Midbrain (tissue), 1 donor: ENCODE measurements around the gene FTCDNL1.

ENCODE experiments used
- DNase-seq: peaks from one replicate; lab custom pipeline; 2025; lab: John Stamatoyannopoulos, UW

FTCDNL1 gene

DNA sequence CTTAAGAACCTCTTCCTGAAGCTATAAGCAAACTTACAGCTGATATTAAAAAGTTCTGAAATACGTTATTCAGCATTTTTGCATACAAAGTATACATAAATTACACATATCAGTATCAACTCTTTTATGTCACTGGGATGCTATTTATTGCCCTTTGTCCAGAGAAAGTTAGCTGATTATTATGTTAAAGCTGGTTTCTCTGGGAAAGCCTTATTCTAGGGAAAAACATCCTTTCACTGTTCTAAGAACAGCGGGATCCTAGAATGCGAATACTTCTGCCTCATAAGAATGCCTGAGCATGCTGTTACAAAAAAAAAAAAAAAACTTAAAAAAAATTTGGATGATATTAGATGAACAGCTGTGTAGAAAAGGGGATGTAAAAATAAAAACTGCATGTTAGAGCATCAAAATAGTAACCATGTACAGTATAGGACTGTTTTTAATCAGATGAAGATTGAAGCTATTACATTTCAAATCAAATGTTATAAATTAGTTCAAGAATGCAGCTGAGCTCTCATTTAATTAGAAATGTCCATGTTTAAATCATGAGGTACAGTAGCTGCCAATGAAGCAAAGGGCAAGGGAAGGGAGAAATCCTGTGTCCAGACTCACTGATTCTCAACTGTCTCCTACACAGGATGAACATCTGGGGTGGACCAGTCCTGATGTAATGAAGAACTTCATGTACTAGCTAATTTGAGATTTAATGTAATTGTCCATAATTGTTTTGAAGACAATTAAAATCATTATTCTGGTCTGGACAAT, 8.2 kb downstream of the FTCDNL1 start:
- DNase-seq, result no peak

DNA sequence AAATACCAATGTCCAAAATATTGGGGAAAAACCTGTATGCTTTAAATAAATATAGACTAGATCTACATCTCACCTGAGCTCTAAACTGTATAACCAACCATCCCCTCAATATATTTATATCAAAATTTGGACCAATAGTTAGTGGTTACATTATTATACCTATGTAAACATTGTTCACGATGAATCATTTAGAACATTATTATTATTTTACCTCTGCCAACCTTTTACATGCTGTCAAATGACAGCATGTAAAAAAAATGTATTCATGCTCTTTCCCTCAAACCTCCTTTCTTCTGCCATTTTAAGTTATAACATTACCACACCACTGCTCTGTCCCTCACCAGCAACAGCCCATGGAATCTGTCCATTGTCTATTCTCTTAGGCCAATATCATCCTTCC, 9.6 kb downstream of the FTCDNL1 start:
- DNase-seq, result no peak

DNA sequence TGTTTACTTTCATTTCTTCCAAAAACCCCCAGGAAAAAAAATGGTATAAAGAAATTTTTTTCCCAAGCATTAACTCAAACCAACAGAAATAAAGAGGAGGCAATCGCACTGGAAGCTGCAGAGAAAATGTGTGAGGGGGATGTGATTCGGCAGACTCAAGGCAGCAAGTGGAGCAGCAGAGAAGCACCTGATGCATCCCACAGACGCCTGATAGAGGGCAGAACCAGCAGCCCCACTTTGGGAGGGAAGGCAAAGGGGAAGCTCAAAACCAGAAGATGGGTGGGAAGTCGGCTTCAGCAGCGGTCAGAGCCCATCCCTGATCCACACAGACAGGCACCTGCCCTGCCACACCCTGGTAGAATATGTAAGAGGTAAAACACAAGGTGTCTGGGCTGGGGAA, 12.6 kb downstream of the FTCDNL1 start:
- DNase-seq, result no peak

DNA sequence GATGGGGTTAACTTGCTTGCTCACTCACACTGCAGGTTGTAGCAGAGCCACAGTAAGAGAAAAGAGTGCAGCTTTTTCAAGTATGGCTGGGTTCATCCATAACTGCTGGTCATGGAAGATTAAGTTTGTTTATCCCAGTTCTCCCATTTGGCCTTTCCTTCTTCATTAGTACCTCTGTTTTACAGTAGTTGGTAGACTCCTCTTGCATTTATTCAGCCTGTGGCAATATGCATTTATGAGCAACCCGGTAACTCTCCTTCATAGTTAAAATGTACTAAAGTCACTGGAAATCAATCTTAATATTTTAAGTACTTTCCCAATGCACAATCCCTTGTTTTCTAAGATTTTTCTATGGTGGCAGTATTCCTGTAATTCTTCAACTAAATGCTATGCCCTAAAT, 14.0 kb downstream of the FTCDNL1 start:
- DNase-seq, result no peak

DNA sequence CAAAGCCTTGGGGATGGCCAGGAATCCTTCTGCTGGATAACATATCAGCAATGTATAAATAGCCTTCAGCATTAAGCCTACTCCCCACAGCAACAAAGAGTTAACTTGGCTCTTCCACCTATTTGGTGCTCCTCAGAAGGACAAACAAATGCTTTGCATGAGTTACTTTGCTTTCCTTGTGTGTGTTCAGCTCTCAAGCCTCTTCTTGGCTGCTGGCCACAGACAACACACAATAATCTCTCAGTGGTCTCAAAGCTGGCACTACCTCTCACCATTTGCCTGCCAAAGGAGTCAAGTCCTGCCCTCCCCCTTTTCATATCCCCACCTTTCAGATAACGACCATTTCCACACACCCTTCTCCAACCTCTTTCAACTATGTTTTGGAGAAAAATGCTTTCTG, 17.5 kb downstream of the FTCDNL1 start:
- DNase-seq, result peak; percentile 69

DNA sequence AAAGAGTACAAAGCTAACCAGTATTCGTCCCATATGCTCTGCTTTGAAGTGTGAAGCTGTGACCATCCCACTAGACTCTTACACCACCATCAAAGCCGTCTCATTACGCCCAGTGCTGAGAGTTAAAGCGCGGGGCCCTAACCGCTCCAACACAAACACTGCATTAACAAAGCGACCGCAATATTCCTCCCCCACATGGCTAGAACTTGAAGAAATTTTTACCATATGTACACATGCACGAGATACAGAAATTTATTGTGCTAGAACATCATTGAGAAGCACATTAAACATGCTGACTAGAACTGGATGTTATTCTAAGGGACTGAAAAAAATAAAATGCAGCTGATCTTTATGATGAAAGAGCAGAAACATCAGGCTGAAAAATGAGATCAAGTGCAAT, 20.5 kb downstream of the FTCDNL1 start:
- peak; percentile 18 for DNase-seq

DNA sequence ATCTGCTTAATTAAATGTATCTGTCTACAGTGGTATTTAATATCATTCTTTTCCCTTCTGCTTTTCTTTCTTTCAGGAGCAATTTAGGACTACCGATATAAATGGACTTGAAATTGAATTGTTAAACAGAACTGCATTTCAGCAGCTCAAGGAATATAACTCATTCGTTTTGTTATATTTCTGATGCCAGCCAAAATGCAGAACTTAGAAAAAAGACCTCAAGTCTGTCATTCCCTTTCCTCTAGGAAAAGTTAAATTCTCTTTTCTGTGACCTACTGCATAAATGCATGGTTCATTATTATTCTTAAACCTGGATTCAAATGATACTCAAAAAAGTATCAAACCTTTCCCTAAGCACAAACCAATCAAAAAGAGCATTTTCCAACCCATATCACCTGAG, 21.4 kb downstream of the FTCDNL1 start:
- no peak for DNase-seq

DNA sequence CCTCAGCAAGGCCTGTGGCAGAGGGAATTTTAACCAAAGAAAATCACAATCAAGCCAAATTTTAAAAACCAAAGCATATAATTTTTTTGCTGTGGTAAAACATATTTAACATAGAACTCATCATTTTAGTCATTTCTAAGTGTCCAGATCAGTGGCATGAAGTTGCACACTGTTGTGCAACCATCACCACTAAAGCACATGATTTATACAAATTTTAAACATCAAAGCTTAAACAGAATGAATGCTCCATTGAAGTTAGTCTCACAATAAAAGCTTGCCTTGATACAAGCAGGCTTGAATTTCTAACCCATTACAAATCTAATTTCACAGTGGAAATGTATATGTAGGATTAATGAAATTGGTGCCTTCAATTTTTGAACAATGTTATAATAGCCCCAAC, 31.2 kb downstream of the FTCDNL1 start:
- DNase-seq, result no peak

DNA sequence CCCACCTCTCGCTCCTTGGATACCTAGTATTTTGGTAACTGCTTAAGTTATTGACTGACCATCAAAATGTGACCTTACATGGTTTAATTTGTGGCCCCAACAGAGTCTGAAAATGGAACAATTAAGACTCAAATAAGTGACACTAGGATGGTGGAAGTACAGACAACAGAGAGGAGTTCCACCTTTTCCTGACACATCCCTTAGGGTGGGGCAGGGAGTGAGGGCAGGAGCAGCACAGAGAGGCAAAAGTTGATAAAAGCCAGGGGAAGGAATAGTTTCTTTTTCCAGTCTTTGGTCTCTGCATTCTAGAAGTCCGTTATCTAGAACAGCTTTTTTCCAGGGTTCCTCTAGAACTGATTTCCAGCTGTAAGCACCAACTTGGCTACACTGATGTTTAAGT, 32.2 kb downstream of the FTCDNL1 start:
- DNase-seq, result no peak

DNA sequence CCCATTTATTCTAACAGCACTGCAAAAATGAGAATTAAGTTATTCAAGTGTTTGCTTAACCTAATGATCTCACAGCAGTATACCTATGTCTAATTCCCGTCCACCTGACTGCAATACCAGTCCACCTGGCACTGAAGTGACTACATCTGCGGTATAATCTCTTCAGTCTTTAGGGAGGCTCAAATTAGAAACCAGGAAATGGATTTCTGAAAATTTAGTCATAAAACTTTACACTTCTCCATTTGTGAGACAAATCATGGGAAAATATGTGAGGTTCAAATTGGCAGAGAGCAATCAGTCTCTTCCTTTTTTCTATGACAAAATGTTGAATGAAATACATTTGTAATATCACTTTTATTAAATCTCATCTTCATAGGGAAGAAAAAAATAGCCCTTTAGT, 33.0 kb downstream of the FTCDNL1 start:
- no peak for DNase-seq

DNA sequence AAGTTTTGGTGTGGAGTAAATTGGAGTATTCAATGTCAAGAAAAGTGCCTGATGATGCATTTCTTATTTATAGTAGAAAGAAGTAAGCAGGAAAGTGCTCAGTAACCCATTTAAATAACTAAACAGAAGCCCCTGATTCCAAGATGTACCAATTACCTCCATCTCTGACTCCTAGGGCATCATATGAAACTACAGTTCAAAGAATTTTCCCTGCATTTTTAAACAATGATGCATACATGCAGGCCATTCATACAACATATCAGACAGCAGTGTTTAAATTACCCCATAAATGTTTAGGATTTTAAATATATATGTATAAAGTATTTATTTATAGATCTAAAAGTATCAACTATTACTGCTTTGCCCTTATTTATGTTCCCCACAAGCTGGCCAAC, 36.2 kb downstream of the FTCDNL1 start:
- no peak for DNase-seq

DNA sequence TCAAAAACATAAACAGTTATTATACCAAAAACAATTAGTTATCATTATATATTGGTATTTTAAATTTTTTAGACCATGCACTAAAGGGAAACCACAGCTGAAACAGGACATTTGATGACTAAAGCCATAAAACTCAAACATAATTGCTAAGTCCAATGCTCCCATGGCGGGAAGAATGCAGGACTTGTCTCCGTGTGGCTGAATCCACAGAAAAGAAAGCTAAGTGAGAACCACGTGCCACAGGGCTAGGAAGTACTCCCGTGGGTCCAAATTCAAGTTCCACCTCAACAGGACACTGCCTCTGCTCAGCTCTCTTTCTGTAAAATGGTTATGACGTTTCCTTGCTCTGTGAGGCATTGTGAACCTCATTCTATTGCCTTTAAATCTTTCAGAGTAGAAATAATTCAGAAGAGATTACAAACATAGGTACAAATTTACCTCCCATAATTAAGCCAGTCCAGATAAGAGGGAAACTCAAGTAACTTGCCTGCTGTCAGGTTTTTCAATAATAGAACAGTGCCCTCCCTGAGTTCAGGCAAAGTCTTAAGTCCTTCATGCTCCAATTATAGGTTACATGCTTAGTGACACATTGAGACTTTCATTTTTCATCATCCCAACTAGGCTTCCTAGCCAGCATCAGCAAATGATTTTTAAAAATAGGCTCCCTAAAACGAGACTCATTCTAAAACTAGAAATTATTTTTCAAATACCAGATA, 36.7 kb downstream of the FTCDNL1 start:
- DNase-seq, result no peak

DNA sequence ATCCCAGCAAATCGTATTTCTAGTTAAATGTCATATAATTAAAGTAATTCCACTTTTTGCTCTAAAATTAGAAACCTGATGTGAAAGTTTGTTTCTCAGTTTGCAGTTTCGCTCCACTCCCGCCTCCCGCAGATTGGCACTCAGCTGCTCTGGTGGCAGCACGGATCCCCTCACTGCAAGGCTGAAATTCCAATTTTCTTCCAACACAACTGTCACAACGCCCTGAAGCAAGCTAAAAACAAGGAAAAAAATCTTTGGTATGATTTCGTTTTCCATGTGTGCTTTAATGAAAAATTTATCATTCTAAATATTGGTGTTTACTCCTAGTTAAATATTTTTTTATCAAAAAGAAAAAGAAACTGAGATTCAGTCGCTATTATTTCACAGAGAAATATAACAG, 38.5 kb downstream of the FTCDNL1 start:
- no peak for DNase-seq

DNA sequence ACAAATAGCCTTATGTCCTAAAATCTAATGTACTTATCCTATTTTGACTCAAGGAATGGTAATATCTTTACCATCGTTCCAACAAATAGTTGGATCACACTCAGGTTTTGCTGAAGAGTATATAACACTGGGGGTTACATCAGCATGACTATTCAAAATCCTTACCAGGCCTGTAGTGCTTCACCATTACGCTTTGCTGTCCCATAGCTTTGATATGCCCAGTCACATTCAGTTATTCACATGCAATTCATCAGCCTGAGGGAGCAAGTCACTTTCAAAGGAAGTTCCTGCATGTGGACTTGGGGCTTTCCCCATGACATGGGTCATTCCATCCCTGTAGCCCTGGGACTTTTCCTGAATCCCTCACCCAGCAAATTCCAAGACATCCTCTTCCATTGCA, 39.6 kb downstream of the FTCDNL1 start:
- DNase-seq, result no peak

DNA sequence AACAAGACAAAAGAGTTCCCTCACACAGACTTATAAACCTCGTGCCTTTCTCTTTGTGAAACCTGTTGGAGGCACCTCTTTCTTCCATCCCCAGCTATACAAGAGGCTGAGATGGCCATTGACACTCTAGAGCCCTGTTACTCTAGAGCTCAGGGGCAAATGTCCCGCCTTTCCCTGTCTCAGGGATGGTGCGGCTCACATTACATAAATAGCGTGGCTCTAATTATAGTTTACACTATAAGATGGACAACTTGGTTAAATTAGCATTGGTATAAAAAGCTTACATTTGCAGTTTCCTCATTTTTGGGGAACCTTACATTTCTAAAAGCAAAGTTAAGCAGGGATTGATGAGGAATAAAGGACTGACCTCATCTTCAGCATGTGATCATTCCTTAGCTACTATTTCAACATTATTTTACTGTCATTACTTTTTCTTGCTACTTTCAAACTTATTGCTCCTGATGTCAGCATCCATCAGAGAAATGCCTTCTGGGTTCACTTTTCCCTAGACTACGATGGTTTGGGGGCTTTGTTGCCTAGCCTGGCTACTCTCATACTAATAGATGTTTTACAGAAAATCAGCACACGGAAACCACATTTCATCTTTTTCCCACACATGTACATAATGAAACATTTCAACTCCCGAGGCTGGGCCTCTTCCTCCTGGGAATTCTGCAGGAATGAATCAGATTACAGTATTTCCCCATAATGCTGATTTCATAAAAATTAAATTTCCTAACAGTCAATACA, 40.4 kb downstream of the FTCDNL1 start:
- DNase-seq, result no peak

DNA sequence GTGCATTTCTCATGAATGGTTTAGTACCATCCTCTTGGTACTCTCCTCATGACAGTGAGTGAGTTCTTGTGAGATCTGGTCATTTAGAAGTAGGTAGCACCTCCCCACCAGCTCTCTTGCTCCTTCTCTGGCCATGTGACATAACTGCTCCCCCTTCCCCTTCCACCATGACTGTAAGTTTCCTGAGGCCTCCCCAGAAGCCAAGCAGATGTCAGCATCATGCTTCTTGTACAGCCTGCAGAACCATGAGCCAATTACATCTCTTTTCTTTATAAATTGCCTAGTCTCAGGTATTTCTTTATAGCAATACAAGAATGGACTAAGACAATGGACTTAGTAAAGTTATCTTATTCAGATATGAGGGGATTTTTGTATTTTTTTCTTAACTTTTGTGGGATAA, 43.0 kb downstream of the FTCDNL1 start:
- DNase-seq, result no peak

DNA sequence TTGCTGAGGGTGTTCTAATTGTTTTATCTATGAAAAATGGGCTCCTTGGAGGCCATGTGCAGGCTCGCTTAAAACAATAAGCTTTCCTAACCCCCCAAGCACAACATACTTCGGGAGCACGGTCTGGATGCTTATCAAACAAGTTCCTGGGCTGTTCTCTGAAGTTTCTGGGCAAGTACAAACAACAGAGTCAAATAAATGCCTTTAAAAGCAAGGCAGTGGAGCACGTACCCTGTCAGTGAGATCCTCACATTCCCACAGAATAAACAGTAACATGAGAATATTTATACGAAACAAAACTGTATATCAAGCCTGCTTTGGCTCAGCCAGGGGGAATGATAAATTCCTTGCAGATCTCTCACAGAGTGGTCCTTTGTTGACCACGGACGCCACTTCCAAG, 44.8 kb downstream of the FTCDNL1 start:
- no peak for DNase-seq

DNA sequence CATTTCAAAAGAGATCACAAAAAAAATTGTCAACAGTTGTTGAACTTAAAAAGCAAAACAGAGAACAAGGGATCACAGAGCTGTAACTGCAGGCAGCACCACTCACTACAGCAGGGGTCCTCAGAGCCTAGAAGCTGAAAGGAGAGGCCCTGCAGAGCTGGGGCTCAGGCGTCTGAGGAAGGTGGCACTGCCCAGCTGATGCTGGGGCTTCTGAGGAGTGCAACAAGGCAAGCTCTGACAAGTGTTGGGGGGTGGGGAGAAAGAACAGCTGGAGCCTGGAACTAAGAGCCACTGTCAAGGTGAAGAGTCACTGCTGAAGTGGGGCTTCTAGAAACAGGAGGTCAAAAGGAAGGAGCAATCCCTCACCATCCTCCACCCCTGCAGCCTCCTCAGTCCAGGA, 46.2 kb downstream of the FTCDNL1 start:
- DNase-seq, result no peak

DNA sequence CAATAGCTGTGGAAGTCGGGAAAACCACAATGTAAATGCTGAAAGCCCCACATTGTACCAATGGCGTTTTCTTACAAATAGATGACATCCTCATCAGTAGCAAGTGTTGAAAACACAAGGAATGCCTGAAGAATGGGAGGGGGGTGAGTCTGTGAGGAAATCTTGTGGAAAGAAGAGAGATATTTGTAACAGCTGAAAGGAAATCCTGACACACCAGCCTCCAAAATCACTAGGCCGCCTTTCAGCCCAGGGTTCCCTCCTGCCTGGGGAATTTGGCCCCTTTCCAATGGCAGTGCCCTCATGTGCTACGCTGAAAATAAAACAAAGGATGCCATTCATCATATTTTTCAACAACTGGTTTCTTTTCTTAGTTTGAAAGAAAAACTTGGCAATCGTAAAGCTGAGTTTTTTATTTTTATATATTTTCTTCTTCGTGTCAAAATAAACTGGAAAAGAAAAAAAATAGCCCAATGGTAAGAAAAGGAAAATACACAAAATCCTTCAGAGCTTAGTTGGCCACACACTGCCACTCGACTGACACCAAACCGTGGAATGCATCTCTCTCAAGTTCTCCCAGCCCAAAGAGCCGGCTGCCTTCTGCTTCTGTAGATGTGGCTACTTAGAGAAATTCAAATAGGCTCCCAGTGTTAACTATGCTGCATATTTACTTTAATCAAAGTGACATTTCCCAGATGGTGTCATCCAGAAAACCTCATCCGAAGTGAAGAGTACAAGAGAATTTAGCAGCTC, 52.0 kb downstream of the FTCDNL1 start:
- DNase-seq, result peak; percentile 78

DNA sequence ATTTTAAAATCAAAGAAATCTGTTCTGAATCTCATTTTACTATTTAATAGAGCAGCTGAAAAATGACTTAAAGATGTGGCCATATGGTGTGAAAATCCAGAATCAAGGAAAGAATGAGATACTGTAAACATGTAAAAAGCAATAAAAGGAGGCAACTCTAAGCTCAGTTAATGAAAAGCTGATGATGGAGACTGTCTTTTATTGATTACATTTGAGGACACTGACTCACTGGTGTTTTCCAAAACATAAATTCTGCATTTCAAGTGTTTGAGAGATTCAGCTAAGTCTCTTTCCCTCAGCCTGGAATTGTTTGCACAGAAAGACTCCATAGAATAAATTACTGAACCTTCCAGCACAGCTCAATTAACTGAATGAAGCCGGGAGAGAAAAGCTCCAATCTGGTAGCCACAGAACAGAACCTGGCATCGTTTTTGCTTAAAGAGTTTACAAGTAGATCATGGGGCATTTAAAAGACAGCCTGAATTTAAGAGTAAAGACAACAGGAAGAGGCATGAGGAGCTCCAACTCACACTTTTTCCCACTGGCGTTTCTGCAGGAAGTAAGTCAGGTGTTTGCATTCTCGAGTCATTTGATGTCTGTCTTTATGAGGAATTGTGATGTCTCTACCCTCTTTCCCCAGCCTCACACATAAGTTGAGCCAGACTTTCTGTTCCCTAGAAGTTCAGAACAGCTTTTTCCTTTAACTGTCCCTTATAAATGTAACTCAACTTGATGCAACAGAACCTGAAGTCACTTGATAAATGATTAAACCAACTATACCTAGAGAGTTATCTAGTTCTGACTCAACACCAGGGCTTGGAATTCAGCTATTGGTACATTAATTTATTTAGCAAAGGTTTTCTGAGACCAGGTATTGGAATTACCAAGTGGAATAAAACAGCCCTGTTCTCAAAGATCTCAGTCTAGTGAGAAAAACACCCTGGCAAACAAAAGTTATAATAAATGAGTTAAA, 53.3 kb downstream of the FTCDNL1 start:
- DNase-seq, result no peak

DNA sequence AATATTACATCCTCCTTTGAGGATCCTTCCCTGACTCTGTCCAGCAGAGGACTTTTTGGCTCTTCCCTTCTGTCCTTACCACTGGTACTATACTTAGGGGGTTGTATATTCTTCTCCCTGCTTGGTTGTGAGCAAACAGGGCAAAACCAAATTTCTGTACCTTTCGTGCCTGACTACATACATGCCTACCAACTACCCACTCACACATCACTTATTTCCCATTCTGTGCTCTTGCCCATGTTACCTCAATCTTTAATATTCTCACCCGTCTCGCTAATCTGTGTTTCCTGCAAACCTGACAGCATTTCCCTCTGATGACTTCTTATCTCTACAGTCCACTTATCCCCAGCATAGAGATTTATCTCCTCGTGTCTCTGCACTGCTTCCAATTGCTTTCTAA, 58.6 kb downstream of the FTCDNL1 start:
- no peak for DNase-seq
